OCI-LY3 (cell line): Measurements from ENCODE around the gene PDE1A.

ENCODE experiments used
- EZH2phosphoT487 ChIP-seq: fragments of 200-600 bp; shearing (Covaris generic); IDR thresholded peaks from 2 replicates; pipeline ENCODE4 v1.6.1; 2018; ENCODE audit warnings: antibody characterized with exemption, mixed run types, low read depth
- TF ChIP-seq, protein P1 (sequence below): fragments of 200-600, 300-600 bp; sonication (generic); IDR thresholded peaks from 2 replicates; pipeline ENCODE4 v1.5.1; 2014; ENCODE audit warnings: antibody characterized with exemption, low read length, low read depth

DNA sequence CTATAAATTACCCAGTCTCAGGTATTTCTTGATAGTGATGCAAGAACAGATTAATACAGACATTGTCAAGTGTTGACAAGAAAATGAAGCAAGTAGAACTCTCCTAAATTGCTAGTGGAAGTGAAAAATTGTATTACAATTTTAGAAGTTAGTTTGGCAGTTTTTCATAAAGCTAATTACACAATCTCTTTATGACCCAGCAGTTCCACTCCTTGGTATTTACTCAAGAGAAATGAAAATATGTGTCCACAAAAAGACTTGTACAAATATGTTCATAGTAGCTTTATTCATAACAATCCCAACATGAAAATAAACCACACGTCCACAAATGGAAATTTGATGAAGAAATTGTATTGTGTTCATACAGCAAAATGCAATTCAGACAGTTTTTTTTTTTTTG is 49.4 kb downstream of the PDE1A start:
- TF ChIP-seq, protein P1, sequence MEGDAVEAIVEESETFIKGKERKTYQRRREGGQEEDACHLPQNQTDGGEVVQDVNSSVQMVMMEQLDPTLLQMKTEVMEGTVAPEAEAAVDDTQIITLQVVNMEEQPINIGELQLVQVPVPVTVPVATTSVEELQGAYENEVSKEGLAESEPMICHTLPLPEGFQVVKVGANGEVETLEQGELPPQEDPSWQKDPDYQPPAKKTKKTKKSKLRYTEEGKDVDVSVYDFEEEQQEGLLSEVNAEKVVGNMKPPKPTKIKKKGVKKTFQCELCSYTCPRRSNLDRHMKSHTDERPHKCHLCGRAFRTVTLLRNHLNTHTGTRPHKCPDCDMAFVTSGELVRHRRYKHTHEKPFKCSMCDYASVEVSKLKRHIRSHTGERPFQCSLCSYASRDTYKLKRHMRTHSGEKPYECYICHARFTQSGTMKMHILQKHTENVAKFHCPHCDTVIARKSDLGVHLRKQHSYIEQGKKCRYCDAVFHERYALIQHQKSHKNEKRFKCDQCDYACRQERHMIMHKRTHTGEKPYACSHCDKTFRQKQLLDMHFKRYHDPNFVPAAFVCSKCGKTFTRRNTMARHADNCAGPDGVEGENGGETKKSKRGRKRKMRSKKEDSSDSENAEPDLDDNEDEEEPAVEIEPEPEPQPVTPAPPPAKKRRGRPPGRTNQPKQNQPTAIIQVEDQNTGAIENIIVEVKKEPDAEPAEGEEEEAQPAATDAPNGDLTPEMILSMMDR = no peak
- TF ChIP-seq EZH2phosphoT487 = no peak
